ENCODE measurements around the gene SORCS2. TPM values are rescaled to one million over a fixed set of nuclear protein-coding genes. Genes with fewer than 3 reads are reported as not detected.

The SORCS2 gene
- total and polyA plus RNA-seq, 2 of the 4 experiments (the other 2 are of a cell fraction) = 0.36 to 0.62 TPM

GRCh38 chr4:7757501-7758471, 565.4 kb downstream of the SORCS2 start (continued):
- TF ChIP-seq RAD21 (IDR thresholded peaks at IDR 0.05; ENCODE audit: low read length) (no peak), FOS (IDR thresholded peaks at IDR 0.05; ENCODE audit: low read depth, low read length) (no peak)

- dilution Hi-C loops (cut with HindIII; ENCODE audit: low sequenced_read_pairs, unreplicated experiment) (no loop called here), in situ Hi-C loops (cut with MboI; ENCODE audit: low sequenced_read_pairs) (no loop called here), intact Hi-C loops (cut with micrococcal nuclease) (no loop called here)
- no peak for ATAC-seq (ENCODE audit: low read depth)
- no peak overlapping the region for H3K9ac ChIP-seq (ENCODE audit: low read depth, low read length)
- TF ChIP-seq CHD1 (IDR thresholded peaks at IDR 0.05; ENCODE audit: low read depth, low read length) = no peak
- no peak for TF ChIP-seq RCOR1 (IDR thresholded peaks at IDR 0.05; ENCODE audit: insufficient replicate concordance, low read length)
- no peak for TF ChIP-seq ELK1 (IDR thresholded peaks at IDR 0.05; ENCODE audit: borderline replicate concordance, low read depth, low read length)
- no peak for TF ChIP-seq USF2 (IDR thresholded peaks at IDR 0.05; ENCODE audit: low read depth, low read length)
- no peak for TF ChIP-seq MAZ (IDR thresholded peaks at IDR 0.05; ENCODE audit: borderline replicate concordance, low read depth, low read length)
- H4K91ac ChIP-seq (ENCODE audit: insufficient read depth, low read depth, low read length) = no peak overlapping the region
- no peak overlapping the region for H3K4me2 ChIP-seq (ENCODE audit: low read depth, low read length)
- H3K23ac ChIP-seq (ENCODE audit: low read depth, low read length) = no peak overlapping the region
- H3K27me3 ChIP-seq (ENCODE audit: control insufficient read depth, insufficient read depth, low read length) = no peaks in the 10 kb centered on the region
- H2BK120ac ChIP-seq (ENCODE audit: low read depth, low read length) = no peak overlapping the region
- DNase-seq = no peak
- H3K27ac ChIP-seq (ENCODE audit: insufficient read depth, low read length) = no peak overlapping the region
- H2AK9ac ChIP-seq (replicated peaks; ENCODE audit: low read depth, low read length, poor library complexity) = no peak overlapping the region
- H3K56ac ChIP-seq (ENCODE audit: extremely low read depth, insufficient read depth, low read length) = no peak overlapping the region
- no TSS peak for BruUV-seq (replicated peaks)
- H3K9me3 ChIP-seq (ENCODE audit: control insufficient read depth, insufficient read depth, low read length) = no peaks in the 10 kb centered on the region
- WGBS, 2 experiments (ENCODE audit: extremely low coverage in 2 of 2, insufficient read length in 1 of 2) = 84% methylated on average over 3 of the region's 11 CpGs; no CpG with 5 or more reads in 1 of the 2 experiments
- peaks cover 19 to 39% of the 10 kb centered on the region in 2 experiments; a peak in 2 of 4 replicates for H3K79me1 ChIP-seq (ENCODE audit: low read depth in 1 of 2, low read length in 2 of 2)
- H2BK20ac ChIP-seq (ENCODE audit: low read depth, low read length) = no peak overlapping the region
- H4K20me1 ChIP-seq (ENCODE audit: insufficient read depth, low read length) = peaks cover 38% of the 10 kb centered on the region
- peaks cover 3% of the 10 kb centered on the region; the same call in 1 of the 2 replicates for H3K9me1 ChIP-seq (ENCODE audit: insufficient read depth, low read length)
- POLR2A ChIA-PET (ENCODE audit: unreplicated experiment) = no interaction called here
- no peak overlapping the region for H2BK5ac ChIP-seq (ENCODE audit: low read depth, low read length, poor library complexity, severe bottlenecking)
- CTCF ChIA-PET = no interaction called here
- H3K14ac ChIP-seq (replicated peaks; ENCODE audit: low read depth, low read length) = no peak overlapping the region
- no peak overlapping the region for H2BK15ac ChIP-seq (ENCODE audit: low read depth, low read length)
- peaks cover 58% of the 10 kb centered on the region for H3K36me3 ChIP-seq (ENCODE audit: control insufficient read depth, insufficient read depth, low read length)
- no peak overlapping the region for H3K18ac ChIP-seq (ENCODE audit: low read depth, low read length)
- H2AFZ ChIP-seq (replicated peaks; ENCODE audit: low read length, poor library complexity) = no peak overlapping the region
- no peak overlapping the region for H3K4ac ChIP-seq (ENCODE audit: low read depth, low read length)
- no peak overlapping the region for H2AK5ac ChIP-seq (ENCODE audit: low read depth, low read length)
- H4K8ac ChIP-seq (ENCODE audit: low read depth in 2 of 2, low read length in 2 of 2) = no peak overlapping the region
- no peaks in the 10 kb centered on the region for H3K4me1 ChIP-seq (ENCODE audit: control insufficient read depth, insufficient read depth, low read length)
- H4K5ac ChIP-seq (ENCODE audit: low read depth, low read length) = no peak overlapping the region
- H3K4me3 ChIP-seq (ENCODE audit: insufficient read depth, low read depth, low read length) = no peak overlapping the region
Observed at GRCh38 chr4:7758476-7758875, 566.1 kb downstream of the SORCS2 start.
